NCI-H748 (cell line): Measurements from ENCODE around the gene PRUNE2.
"Not testable (repeated sequence)": the region's sequence is repeated elsewhere in the genome, so short reads cannot be mapped to it uniquely, and the experiment has no call there.

ENCODE experiments used
- DNase-seq: peaks from one replicate; lab custom pipeline; 2025; ENCODE audit not compliant: unreplicated experiment; lab: John Stamatoyannopoulos, UW

Gene PRUNE2

DNA sequence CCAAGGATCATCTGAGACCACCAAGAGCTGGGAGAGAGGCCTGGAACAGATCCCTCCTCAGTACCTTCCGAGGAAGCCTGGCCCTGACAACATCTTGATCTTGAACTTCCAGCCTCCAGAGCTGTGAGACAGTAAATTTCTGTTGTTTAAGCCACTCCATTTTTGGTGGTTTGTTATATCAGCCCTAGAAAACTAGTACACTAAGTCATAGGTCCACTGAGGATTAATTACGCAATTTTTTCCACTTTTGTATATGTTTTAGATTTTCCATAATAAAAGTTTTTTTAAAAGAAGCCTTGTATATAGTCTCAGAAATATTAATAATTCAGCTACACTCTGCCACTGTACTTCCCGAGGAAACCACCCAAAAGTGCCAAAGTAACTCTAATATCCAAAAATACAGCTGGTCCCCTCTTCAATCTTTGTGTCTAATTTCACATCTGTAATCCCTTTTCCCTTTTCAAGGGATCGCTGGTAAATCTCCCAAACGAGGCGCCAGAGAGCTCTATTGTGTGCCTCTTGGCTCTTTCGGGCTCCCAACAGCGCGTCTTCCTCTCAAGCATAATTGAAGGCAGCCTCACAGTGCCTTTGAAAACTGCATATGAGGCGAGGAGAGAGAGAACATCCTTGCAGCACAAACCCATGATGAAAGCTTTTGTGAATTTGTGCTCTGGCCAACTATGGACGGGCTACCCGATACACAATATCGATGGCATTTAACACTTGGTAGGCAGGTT lies 32.7 kb downstream of the PRUNE2 start:
- DNase-seq: peak; percentile 85

- DNase-seq: peak; percentile 89
Measured at GRCh38 chr9:76868897-76869296, 37.0 kb downstream of the PRUNE2 start.

DNA sequence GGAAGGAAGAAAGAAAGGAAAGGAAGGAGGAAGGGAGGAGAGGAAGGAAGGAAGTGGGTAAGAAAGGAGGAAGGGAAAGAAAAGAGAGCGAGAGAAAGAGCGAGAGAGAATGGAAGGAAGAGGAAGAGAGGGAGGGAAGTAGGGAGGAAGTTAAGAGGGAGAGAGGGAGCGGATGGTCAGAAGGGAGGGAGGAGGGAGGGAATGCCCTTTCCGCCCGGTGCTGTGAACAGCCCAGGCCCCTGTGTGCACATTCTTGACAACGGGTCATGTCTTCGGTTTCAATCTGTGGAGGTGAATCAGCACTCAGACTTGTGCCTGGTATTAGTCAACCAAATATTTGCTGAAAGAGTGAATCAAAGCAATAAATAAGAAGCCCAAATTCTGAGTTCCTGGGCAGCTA lies 39.2 kb downstream of the PRUNE2 start:
- no peak for DNase-seq

DNA sequence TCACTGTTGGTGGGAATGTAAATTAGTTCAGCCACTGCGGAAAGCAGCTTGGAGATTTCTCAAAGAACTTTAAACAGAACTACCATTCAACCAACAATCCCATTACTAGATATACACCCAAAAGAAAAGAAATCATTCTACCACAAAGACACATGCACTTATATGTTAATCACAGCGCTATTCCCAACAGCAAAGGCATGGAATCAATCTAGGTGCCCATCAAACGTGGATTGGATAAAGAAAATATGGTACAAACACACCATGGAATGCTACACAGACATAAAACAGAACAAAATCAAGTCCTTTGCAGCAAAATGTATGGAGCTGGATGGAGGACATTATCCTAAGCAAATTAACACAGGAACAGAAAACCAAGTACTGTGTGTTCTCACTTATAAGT lies 42.1 kb downstream of the PRUNE2 start:
- DNase-seq: no peak

DNA sequence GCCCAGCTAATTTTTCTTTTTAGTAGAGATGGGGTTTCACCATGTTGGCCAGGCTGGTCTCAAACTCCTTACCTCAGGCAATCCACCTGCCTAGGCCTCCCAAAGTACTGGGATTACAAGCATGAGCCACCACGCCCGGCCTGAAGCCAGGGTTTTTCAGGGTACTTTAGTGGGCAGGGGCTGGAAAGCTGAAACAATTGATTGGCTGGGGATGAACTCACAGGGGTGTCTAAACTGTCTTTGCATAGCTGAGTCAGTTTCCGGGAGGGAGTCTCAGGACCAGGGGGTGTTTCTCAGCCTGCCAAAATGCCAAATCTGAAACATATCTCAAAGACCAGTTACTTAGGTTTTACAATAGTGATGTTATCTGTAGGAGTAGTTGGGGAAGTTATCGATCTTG lies 46.1 kb downstream of the PRUNE2 start:
- DNase-seq: no peak

GRCh38 chr9:76858248-76858647 lies 47.7 kb downstream of the PRUNE2 start:
- not testable (repeated sequence) for DNase-seq

GRCh38 chr9:76856016-76856415 lies 49.9 kb downstream of the PRUNE2 start:
- DNase-seq: no peak

GRCh38 chr9:76855015-76855414 lies 50.9 kb downstream of the PRUNE2 start:
- DNase-seq: no peak

- no peak for DNase-seq
Measured at GRCh38 chr9:76852026-76852425, 53.9 kb downstream of the PRUNE2 start.

GRCh38 chr9:76846297-76846696 lies 59.6 kb downstream of the PRUNE2 start:
- DNase-seq: no peak

DNA sequence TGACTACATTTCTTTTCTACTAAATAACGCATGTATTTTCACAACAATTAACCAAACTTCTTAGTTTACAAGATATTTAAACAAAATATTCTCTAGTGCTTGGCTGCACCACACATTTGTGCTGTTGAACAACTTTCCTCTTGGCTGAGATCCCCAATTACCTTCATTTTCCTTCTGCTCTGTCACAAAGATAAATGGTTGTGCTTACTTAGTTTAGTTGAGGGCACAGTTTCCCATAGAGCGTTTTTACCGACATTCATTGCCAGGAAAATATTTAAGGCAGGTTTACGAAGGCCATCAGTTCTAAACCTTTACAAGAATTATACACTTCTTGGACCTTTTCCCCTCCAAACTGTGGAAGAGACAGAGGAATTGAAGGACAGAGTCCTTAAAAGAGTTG lies 60.7 kb downstream of the PRUNE2 start:
- DNase-seq: no peak

GRCh38 chr9:76835571-76836283 lies 70.2 kb downstream of the PRUNE2 start:
- DNase-seq: no peak

GRCh38 chr9:76828447-76828846 lies 77.5 kb downstream of the PRUNE2 start:
- DNase-seq: no peak

DNA sequence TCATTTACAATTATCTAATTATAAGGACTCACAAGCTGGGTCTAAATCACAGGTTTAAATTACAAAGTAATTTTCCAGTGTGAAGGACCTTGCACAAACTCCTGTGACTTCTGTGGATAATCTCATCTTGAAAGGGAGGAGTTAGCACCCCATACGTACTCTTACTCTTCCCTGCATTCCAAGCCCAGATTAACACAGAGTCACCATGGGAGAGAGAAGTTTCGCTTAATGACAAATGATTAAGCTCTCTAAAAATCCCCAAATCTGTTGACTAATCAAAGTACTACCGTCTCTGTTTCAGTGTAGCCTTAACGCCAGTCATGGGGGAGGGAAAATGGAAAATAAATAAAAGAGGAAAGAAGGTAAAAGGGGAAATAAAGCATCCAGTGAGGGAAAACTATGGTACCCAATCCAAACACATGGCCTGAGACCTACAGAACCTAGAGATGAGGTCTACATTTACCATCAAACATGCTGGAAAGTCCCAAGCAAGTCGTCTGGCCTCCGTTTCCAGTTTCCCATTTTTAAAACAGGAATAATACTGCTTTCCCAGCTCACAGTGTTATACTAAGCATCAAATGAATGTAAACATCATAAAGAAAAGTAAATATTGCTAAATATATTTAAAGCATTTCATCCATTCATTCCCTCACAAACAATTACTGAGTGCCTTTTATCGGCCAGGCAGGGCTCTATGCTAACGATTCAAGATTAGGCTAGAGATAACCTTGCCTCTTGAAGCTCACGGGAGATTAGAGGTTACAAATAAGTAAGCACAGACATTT lies 78.4 kb downstream of the PRUNE2 start:
- DNase-seq: no peak

GRCh38 chr9:76820431-76820830 lies 85.5 kb downstream of the PRUNE2 start:
- DNase-seq: no peak

- DNase-seq: no peak
Measured at GRCh38 chr9:76818271-76818670, 87.6 kb downstream of the PRUNE2 start.

DNA sequence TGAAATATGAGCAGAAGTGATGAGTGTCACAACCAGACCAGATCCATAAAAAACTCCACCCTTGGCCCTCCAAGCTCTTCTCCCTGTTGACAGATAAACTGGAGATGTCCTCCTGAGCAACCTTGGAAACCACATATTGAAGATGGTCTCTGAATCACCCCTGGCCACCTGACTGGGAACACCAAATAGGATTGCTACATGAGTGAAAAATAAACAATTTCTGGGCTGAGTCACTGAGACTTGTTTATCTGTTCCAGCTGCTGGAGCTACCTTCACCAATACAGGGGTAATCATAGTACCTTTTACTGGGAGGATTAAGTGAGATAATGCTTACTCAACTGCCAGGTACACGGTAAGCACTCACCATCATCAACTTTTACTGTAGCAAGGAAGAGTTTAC lies 88.4 kb downstream of the PRUNE2 start:
- DNase-seq: no peak

DNA sequence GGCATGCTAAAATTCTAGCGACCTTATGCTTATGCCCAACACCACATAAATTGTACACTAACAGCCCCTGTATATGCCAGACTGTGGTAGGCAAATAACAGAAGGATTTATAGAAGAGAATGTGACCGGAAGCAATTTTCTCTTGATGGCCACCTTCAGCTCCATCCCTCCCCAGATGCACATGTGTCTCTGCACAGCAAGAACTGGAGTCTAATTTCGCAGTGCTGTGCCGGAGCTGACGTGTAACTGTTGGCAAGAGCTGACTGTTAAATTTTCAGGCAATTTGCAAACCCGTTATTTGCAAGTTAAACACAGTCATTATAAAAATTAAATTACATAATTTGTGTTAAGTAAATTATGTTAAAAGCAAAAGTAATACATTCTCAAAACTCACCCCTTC lies 93.3 kb downstream of the PRUNE2 start:
- DNase-seq: peak; percentile 93

DNA sequence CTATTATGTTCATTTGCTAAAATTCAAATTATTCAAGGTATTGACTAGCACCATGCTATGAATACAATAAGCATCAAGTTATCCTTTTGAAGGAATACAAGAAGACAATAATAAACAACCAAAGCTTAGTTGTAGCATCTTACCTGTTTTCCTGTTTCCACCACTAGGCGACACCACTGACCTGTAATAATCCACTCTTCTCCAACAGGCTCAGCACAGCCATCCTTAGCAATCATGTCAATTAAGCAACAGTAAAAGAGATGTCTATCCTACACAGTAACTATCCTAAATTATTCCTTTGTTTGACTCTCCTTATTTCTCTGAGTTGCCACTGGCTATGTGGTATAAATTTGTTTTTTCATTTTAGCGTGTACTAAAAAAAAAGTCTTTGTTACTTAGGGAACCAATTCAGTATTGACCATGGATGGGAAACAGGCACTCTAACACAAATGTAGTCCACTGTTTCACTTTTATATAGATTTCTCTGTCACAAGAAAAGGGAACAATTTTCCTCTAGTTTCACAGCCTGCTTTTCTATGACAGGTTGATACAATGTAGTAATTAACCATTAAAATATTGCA lies 95.4 kb downstream of the PRUNE2 start:
- DNase-seq: peak; percentile 71

- no peak for DNase-seq
Measured at GRCh38 chr9:76808636-76809035, 97.3 kb downstream of the PRUNE2 start.

GRCh38 chr9:76803762-76804161 lies 102.2 kb downstream of the PRUNE2 start:
- DNase-seq: no peak

DNA sequence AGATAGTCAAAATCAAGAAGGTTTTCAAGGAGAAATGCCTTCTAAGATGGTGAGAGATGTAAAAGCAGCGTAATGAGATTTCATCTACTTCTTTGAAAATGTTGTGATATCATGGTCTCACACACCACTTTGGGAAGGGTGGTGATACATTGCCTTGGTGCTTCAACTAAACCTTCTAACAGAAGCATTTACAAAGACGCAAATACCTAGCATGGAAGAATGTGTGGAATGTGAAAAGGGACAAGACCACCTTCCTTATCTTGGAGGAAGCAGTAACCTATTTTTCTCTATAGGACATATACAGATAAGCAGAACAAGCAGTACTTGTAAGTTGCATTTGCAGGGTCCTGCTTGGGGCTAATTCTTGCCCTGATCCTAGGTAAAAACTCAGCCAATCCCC lies 102.8 kb downstream of the PRUNE2 start:
- no peak for DNase-seq
